ENCODE data around the gene RNF4.

DNA sequence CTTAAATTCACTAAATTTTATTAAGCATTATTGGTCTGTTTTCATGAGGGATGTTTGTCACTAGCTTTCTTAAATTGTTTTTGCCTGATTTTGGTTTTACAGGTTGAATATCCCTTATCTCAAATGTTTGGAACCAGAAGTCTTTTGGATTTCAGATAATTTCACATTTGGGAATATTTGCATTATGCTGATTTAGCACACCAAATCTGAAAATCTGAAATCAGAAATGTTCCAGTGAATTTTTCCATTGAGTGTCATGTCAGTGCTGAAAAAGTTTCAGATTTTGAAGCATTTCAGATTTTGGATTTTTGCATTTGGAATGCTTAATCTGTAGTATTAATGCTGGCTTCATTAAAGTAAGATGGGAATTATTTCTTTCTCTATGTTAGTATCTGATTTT, 82.2 kb downstream of the RNF4 start:
- no peak for TF ChIP-seq POLR2A (IDR thresholded peaks at IDR 0.05)
- TF ChIP-seq, protein P1, sequence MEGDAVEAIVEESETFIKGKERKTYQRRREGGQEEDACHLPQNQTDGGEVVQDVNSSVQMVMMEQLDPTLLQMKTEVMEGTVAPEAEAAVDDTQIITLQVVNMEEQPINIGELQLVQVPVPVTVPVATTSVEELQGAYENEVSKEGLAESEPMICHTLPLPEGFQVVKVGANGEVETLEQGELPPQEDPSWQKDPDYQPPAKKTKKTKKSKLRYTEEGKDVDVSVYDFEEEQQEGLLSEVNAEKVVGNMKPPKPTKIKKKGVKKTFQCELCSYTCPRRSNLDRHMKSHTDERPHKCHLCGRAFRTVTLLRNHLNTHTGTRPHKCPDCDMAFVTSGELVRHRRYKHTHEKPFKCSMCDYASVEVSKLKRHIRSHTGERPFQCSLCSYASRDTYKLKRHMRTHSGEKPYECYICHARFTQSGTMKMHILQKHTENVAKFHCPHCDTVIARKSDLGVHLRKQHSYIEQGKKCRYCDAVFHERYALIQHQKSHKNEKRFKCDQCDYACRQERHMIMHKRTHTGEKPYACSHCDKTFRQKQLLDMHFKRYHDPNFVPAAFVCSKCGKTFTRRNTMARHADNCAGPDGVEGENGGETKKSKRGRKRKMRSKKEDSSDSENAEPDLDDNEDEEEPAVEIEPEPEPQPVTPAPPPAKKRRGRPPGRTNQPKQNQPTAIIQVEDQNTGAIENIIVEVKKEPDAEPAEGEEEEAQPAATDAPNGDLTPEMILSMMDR (IDR thresholded peaks at IDR 0.05) = no peak
